ENCODE results near the gene KRT13. TPM values are rescaled to one million over a fixed set of nuclear protein-coding genes. Genes with fewer than 3 reads are reported as not detected.
A peak's percentile ranks its signal among the peaks of the same experiment; 100 is the strongest.

Gene KRT13
- total and polyA plus RNA-seq, 9 of the 15 experiments (the other 6 are each of a cell fraction or from before 2014, with no cell fraction given) = 0.11 to 1.1 (median 0.24) TPM; not detected in 3

DNA sequence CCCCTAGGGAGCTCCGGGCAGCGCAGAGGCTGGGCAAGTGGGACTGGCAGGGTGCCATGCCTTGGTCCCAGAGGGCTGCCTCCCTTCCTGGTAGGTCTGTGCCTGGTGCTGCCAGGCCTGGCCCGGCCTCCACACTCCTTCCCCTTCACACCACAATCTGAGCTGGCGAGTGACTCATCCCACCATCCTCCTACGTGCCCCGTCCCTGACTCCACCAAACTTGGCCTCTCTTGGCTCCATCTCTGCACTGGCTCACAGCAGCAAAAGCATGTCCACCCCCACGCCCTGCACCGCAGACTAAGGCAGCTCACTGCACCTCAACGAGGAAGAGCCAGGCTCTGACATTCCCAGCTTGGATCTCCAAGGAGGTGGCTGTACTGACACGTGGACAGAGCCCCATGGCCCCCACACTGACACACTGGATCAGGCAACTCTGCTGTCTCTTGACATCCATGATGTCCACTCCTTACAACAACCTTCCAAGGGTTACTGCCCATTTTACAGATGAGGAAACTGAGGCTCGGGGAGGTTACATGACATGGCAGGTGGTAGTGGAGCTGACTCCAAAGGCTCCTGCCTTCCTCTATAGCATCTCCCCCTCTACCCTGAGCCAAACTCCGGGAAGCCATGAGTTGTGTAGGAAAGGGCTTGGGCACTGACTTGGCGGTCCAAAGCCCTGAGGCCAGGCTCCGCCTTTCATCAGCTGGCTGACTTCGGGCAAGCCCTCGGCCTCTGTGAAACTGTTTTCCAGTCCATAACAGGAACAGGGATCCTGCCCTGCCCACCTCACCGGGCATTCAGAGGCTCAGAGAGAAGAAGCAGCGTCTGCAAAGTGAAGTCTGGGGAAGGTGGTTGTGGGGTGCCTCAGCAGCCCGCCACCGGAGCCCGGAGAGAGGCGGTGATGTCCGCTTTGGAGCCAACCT, 42.8 kb upstream of the KRT13 start (continued):
- TF ChIP-seq, protein P1, sequence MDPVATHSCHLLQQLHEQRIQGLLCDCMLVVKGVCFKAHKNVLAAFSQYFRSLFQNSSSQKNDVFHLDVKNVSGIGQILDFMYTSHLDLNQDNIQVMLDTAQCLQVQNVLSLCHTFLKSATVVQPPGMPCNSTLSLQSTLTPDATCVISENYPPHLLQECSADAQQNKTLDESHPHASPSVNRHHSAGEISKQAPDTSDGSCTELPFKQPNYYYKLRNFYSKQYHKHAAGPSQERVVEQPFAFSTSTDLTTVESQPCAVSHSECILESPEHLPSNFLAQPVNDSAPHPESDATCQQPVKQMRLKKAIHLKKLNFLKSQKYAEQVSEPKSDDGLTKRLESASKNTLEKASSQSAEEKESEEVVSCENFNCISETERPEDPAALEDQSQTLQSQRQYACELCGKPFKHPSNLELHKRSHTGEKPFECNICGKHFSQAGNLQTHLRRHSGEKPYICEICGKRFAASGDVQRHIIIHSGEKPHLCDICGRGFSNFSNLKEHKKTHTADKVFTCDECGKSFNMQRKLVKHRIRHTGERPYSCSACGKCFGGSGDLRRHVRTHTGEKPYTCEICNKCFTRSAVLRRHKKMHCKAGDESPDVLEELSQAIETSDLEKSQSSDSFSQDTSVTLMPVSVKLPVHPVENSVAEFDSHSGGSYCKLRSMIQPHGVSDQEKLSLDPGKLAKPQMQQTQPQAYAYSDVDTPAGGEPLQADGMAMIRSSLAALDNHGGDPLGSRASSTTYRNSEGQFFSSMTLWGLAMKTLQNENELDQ (CRISPR knock-in tag; IDR thresholded peaks at IDR 0.05; ENCODE audit: borderline replicate concordance) = no peak
- TF ChIP-seq EZH2 (IDR thresholded peaks at IDR 0.05; ENCODE audit: borderline replicate concordance, low read depth, low read length) (no peak), DIDO1 (tag; IDR thresholded peaks at IDR 0.05; ENCODE audit: low read depth) (no peak), ZNF253 (CRISPR knock-in tag; conservative IDR thresholded peaks at IDR 0.05) (no peak), SMAD4 (CRISPR knock-in tag; conservative IDR thresholded peaks at IDR 0.05) (no peak), CBX2 (IDR thresholded peaks at IDR 0.05; ENCODE audit: insufficient read depth, low read length, poor library complexity, severe bottlenecking) (no peak), RNF2 (IDR thresholded peaks at IDR 0.05) (no peak), ZNF436 (CRISPR knock-in tag; IDR thresholded peaks at IDR 0.05) (no peak), COPS2 (conservative IDR thresholded peaks at IDR 0.05) (no peak), HDAC3 (IDR thresholded peaks at IDR 0.05; ENCODE audit: borderline replicate concordance, partially characterized antibody) (no peak)
- TF ChIP-seq, protein P2, sequence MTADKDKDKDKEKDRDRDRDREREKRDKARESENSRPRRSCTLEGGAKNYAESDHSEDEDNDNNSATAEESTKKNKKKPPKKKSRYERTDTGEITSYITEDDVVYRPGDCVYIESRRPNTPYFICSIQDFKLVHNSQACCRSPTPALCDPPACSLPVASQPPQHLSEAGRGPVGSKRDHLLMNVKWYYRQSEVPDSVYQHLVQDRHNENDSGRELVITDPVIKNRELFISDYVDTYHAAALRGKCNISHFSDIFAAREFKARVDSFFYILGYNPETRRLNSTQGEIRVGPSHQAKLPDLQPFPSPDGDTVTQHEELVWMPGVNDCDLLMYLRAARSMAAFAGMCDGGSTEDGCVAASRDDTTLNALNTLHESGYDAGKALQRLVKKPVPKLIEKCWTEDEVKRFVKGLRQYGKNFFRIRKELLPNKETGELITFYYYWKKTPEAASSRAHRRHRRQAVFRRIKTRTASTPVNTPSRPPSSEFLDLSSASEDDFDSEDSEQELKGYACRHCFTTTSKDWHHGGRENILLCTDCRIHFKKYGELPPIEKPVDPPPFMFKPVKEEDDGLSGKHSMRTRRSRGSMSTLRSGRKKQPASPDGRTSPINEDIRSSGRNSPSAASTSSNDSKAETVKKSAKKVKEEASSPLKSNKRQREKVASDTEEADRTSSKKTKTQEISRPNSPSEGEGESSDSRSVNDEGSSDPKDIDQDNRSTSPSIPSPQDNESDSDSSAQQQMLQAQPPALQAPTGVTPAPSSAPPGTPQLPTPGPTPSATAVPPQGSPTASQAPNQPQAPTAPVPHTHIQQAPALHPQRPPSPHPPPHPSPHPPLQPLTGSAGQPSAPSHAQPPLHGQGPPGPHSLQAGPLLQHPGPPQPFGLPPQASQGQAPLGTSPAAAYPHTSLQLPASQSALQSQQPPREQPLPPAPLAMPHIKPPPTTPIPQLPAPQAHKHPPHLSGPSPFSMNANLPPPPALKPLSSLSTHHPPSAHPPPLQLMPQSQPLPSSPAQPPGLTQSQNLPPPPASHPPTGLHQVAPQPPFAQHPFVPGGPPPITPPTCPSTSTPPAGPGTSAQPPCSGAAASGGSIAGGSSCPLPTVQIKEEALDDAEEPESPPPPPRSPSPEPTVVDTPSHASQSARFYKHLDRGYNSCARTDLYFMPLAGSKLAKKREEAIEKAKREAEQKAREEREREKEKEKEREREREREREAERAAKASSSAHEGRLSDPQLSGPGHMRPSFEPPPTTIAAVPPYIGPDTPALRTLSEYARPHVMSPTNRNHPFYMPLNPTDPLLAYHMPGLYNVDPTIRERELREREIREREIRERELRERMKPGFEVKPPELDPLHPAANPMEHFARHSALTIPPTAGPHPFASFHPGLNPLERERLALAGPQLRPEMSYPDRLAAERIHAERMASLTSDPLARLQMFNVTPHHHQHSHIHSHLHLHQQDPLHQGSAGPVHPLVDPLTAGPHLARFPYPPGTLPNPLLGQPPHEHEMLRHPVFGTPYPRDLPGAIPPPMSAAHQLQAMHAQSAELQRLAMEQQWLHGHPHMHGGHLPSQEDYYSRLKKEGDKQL (CRISPR knock-in tag; IDR thresholded peaks at IDR 0.05; ENCODE audit: borderline replicate concordance) = no peak
- TF ChIP-seq, protein P3, sequence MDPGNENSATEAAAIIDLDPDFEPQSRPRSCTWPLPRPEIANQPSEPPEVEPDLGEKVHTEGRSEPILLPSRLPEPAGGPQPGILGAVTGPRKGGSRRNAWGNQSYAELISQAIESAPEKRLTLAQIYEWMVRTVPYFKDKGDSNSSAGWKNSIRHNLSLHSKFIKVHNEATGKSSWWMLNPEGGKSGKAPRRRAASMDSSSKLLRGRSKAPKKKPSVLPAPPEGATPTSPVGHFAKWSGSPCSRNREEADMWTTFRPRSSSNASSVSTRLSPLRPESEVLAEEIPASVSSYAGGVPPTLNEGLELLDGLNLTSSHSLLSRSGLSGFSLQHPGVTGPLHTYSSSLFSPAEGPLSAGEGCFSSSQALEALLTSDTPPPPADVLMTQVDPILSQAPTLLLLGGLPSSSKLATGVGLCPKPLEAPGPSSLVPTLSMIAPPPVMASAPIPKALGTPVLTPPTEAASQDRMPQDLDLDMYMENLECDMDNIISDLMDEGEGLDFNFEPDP (CRISPR knock-in tag; IDR thresholded peaks at IDR 0.05) = no peak
- TF ChIP-seq, protein P4, sequence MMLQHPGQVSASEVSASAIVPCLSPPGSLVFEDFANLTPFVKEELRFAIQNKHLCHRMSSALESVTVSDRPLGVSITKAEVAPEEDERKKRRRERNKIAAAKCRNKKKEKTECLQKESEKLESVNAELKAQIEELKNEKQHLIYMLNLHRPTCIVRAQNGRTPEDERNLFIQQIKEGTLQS (IDR thresholded peaks at IDR 0.05) = peak; percentile 79
- TF ChIP-seq, protein P4 (CRISPR knock-in tag; conservative IDR thresholded peaks at IDR 0.05) = no peak
